Esophagus squamous epithelium (tissue), 5 donors: ENCODE measurements around the gene REV3L. TPM values are rescaled to one million over a fixed set of nuclear protein-coding genes. Genes with fewer than 3 reads are reported as not detected.

Experiments used
- DNase-seq: peaks from one replicate; lab custom pipeline; 2025; lab: John Stamatoyannopoulos, UW
- H3K27ac ChIP-seq, 4 donors: fragments of 200-600 bp; sonication (generic); one replicate each; pipeline ENCODE4 v1.5.1; 2016 to 2019; ENCODE audit warnings: mild to moderate bottlenecking in 1 of 4
- H3K27me3 ChIP-seq, 4 donors: fragments of 200-600 bp; sonication (generic); 1 replicate in 3 of 4; 2 replicates in 1 of 4; pipeline versions ENCODE4 v1.5.1 to v1.6.0; 2017 to 2021; ENCODE audit warnings: antibody characterized with exemption in 1 of 4
- H3K36me3 ChIP-seq, 3 donors: fragments of 200-600 bp; sonication (generic); one replicate each; pipeline ENCODE4 v1.5.1; 2016 to 2019
- H3K4me1 ChIP-seq, 3 donors: fragments of 200-600 bp; sonication (generic); one replicate each; pipeline ENCODE4 v1.5.1; 2017 to 2019
- H3K4me3 ChIP-seq, 4 donors: fragments of 200-600 bp; sonication (generic); 1 replicate in 3 of 4; 2 replicates in 1 of 4; pipeline ENCODE4 v1.5.1; 2016 to 2019; ENCODE audit warnings: mild to moderate bottlenecking in 2 of 4, moderate library complexity in 1 of 4
- H3K9me3 ChIP-seq, 3 donors: fragments of 200-600 bp; sonication (generic); one replicate each; pipeline ENCODE4 v1.5.1; 2016 to 2019
- CTCF ChIP-seq, 6 experiments: fragments of 450-650 bp in 4 of 6; fragments of 200-600 bp in 2 of 6; sonication (generic) in 2 of 6; IDR thresholded peaks; one replicate each; pipeline ENCODE4 v1.5.1; 2016 to 2019; ENCODE audit warnings: antibody characterized with exemption in 6 of 6, mild to moderate bottlenecking in 4 of 6, moderate library complexity in 4 of 6
- POLR2A ChIP-seq, 4 donors: fragments of 450-650 bp; IDR thresholded peaks; one replicate each; pipeline ENCODE4 v1.6.1; 2017; ENCODE audit warnings: antibody characterized with exemption in 4 of 4, mild to moderate bottlenecking in 4 of 4, moderate library complexity in 3 of 4
- WGBS, 2 donors: methylation state at CpG; one replicate each; pipeline ENCODE4 v1.1.5; 2018; 5-methylcytosine and 5-hydroxymethylcytosine counted together
- intact Hi-C: fragments of 100-400 bp; cut with DNase I; formaldehyde crosslinking; loops from one replicate; pipeline ENCODE4 v1.15.0; 2022
- total RNA-seq, 4 donors: library from RNA; depleted of rRNA; stranded (reverse); fragments of >200 nt; gene quantifications; one replicate each; pipeline ENCODE4 v1.1.0, GENCODE V29; 2016
- donor health status: DM: yes; HTN: yes; CAD: no.

The REV3L gene
- total RNA-seq, 4 donors from 2014 or later, result 7.0 to 47.1 (median 18.8) TPM

GRCh38 chr6:111276335-111276734 is 206.7 kb downstream of the REV3L start:
- H3K36me3 ChIP-seq, result peaks cover 0 to 87% (median 0%) of the 10 kb centered on the region in 3 donors

GRCh38 chr6:111274593-111275217 is 208.3 kb downstream of the REV3L start:
- intact Hi-C loops, result no loop called here
- peaks cover 0 to 31% (median 17%) of the 10 kb centered on the region in 3 donors for H3K9me3 ChIP-seq
- H3K27me3 ChIP-seq, result no peaks in the 10 kb centered on the region
- H3K4me3 ChIP-seq, result no peak overlapping the region
- 93 to 96% methylated on average over 3 of the region's 3 CpGs for WGBS, 2 donors
- peaks cover 0 to 87% (median 0%) of the 10 kb centered on the region in 3 donors for H3K36me3 ChIP-seq
- H3K27ac ChIP-seq, result no peak overlapping the region
- TF ChIP-seq POLR2A (IDR thresholded peaks at IDR 0.05), result no peak
- H3K4me1 ChIP-seq, result no peaks in the 10 kb centered on the region
- no peak for DNase-seq

More at GRCh38 chr6:111276335-111276734, 206.7 kb downstream of the REV3L start:
- Histone ChIP-seq H3K4me3 (no peak overlapping the region), H3K27ac (no peak overlapping the region), H3K4me1 (no peaks in the 10 kb centered on the region), H3K9me3 (peaks cover 0 to 31% (median 17%) of the 10 kb centered on the region in 3 donors), H3K27me3 (no peaks in the 10 kb centered on the region)
- 97 to 100% methylated on average over 2 of the region's 2 CpGs for WGBS, 2 donors
- intact Hi-C loops, result no loop called here
- DNase-seq, result no peak
- TF ChIP-seq CTCF (IDR thresholded peaks at IDR 0.05) (no peak), POLR2A (IDR thresholded peaks at IDR 0.05) (no peak)

- WGBS, 2 donors, result 70 to 91% methylated on average over 2 to 4 of the region's 4 CpGs
- intact Hi-C loops, result no loop called here
- TF ChIP-seq CTCF (IDR thresholded peaks at IDR 0.05) (no peak), POLR2A (IDR thresholded peaks at IDR 0.05) (no peak)
- no peak for DNase-seq
- H3K27ac ChIP-seq, result no peak overlapping the region
- peaks cover 0 to 11% (median 0%) of the 10 kb centered on the region in 3 donors for H3K4me1 ChIP-seq
- no peak overlapping the region for H3K4me3 ChIP-seq
- peaks cover 0 to 25% (median 8%) of the 10 kb centered on the region in 3 donors for H3K9me3 ChIP-seq
- no peaks in the 10 kb centered on the region for H3K27me3 ChIP-seq
- H3K36me3 ChIP-seq, result peaks cover 0 to 75% (median 5%) of the 10 kb centered on the region in 3 donors
Measured at GRCh38 chr6:111270121-111270520, 212.9 kb downstream of the REV3L start.

- no peak for DNase-seq
- Histone ChIP-seq H3K27me3 (no peaks in the 10 kb centered on the region), H3K4me1 (peaks cover 0 to 11% (median 0%) of the 10 kb centered on the region in 3 donors), H3K27ac (no peak overlapping the region), H3K9me3 (peaks cover 0 to 19% (median 1%) of the 10 kb centered on the region in 3 donors), H3K4me3 (no peak overlapping the region), H3K36me3 (peaks cover 0 to 75% (median 5%) of the 10 kb centered on the region in 3 donors)
- 87 to 90% methylated on average over 1 of the region's 1 CpG for WGBS, 2 donors
- intact Hi-C loops, result no loop called here
- TF ChIP-seq POLR2A (IDR thresholded peaks at IDR 0.05) (no peak), CTCF (IDR thresholded peaks at IDR 0.05) (no peak)
Measured at GRCh38 chr6:111269401-111269970, 213.5 kb downstream of the REV3L start.

GRCh38 chr6:111267764-111268333 is 215.2 kb downstream of the REV3L start:
- peaks cover 0 to 68% (median 5%) of the 10 kb centered on the region in 3 donors for H3K36me3 ChIP-seq
- DNase-seq, result no peak
- peaks cover 0 to 4% (median 0%) of the 10 kb centered on the region in 3 donors for H3K9me3 ChIP-seq
- 39 to 65% methylated on average over 7 of the region's 7 CpGs for WGBS, 2 donors
- H3K4me3 ChIP-seq, result no peak overlapping the region
- no peak overlapping the region for H3K27ac ChIP-seq
- intact Hi-C loops, result no loop called here
- TF ChIP-seq POLR2A (IDR thresholded peaks at IDR 0.05) (no peak), CTCF (IDR thresholded peaks at IDR 0.05) (no peak)
- no peaks in the 10 kb centered on the region for H3K27me3 ChIP-seq
- H3K4me1 ChIP-seq, result peaks cover 0 to 11% (median 0%) of the 10 kb centered on the region in 3 donors
